A549 (cell line): ENCODE data around the gene MUC5B.
"Not testable (repeated sequence)": the region's sequence is repeated elsewhere in the genome, so short reads cannot be mapped to it uniquely, and the experiment has no call there.

Experiments used
- CEBPB ChIP-seq, 2 experiments: fragments of >200 bp in 1 of 2; sonication (Bioruptor Twin) in 1 of 2; formaldehyde crosslinking in 1 of 2; IDR thresholded peaks; 2 replicates each; pipeline ENCODE4 v1.6.1; 2012 to 2016
- CTCF ChIP-seq: fragments of >200 bp; sonication (Bioruptor Twin); formaldehyde crosslinking; IDR thresholded peaks from 3 replicates; pipeline ENCODE4 v1.5.1; 2016
- GATA3 ChIP-seq: IDR thresholded peaks from 2 replicates; pipeline ENCODE4 v1.6.1; 2012; ENCODE audit warnings: borderline replicate concordance
- HMGXB4 ChIP-seq: fragments of 250-450 bp; sonication (Bioruptor Pico); IDR thresholded peaks from 2 replicates; pipeline ENCODE4 v1.5.0; 2021; ENCODE audit warnings: mild to moderate bottlenecking, moderate library complexity, borderline replicate concordance
- HOXB13 ChIP-seq: fragments of 250-450 bp; sonication (Bioruptor Pico); IDR thresholded peaks from 2 replicates; pipeline ENCODE4 v1.5.0; 2020; ENCODE audit warnings: low read depth, mild to moderate bottlenecking, moderate library complexity
- JUN ChIP-seq, 2 experiments: fragments of >200 bp; sonication (Bioruptor Twin); formaldehyde crosslinking; IDR thresholded peaks; 2 replicates in 1 of 2; 3 replicates in 1 of 2; pipeline ENCODE4 v1.6.1; 2016 to 2017
- KDM5A ChIP-seq: fragments of 200-600 bp; sonication (generic); IDR thresholded peaks from 2 replicates; pipeline ENCODE4 v1.6.1; 2016; ENCODE audit warnings: antibody characterized with exemption, mild to moderate bottlenecking
- MAZ ChIP-seq: fragments of 150-350 bp; IDR thresholded peaks from 2 replicates; pipeline ENCODE4 v1.6.1; 2014; ENCODE audit warnings: antibody characterized with exemption, low read depth, low read length, borderline replicate concordance
- NFE2L2 ChIP-seq: fragments of 150-350 bp; conservative IDR thresholded peaks from 2 replicates; pipeline ENCODE4 v1.6.1; 2014; ENCODE audit warnings: low read length
- POLR2A ChIP-seq: IDR thresholded peaks from 2 replicates; pipeline ENCODE4 v1.6.1; 2012; ENCODE audit warnings: mild to moderate bottlenecking, low read length
- RFX5 ChIP-seq: fragments of 450-650 bp; IDR thresholded peaks from 2 replicates; pipeline ENCODE4 v1.7.1; 2014; ENCODE audit warnings: antibody characterized with exemption, mild to moderate bottlenecking, moderate library complexity
- USF2 ChIP-seq: fragments of 450-650 bp; IDR thresholded peaks from 2 replicates; pipeline ENCODE4 v1.6.1; 2014; ENCODE audit warnings: antibody characterized with exemption

- TF ChIP-seq USF2; CTCF; GATA3; RFX5; KDM5A; CEBPB (IDR thresholded peaks at IDR 0.05); POLR2A; HMGXB4 (CRISPR knock-in tag); MAZ; JUN (IDR thresholded peaks at IDR 0.05); NFE2L2; HOXB13: not testable (repeated sequence)
These were observed 44.1 kb downstream of the MUC5B start for GRCh38 chr11:1266976-1267375.
